NCI-H460 (cell line): Measurements from ENCODE around the gene ADAM22. TPM values are rescaled to one million over a fixed set of nuclear protein-coding genes. Genes with fewer than 3 reads are reported as not detected.
"Not testable (repeated sequence)": the region's sequence is repeated elsewhere in the genome, so short reads cannot be mapped to it uniquely, and the experiment has no call there.

ENCODE experiments used
- DNase-seq: peaks from one replicate; pipeline ENCODE4 v3.0.0-alpha.2; 2016; ENCODE audit warnings: low read depth; ENCODE audit errors: extremely low read depth
- polyA plus RNA-seq: library from polyadenylated mRNA; depleted of rRNA; stranded (reverse); fragments of >200 nt; gene quantifications from 2 replicates; pipeline ENCODE4 v1.2.3, GENCODE V29; 2014; cell fraction: nucleus; rRNA removed
- total RNA-seq: library from RNA; depleted of rRNA; stranded (reverse); fragments of >200 nt; shearing (Covaris generic); gene quantifications from 2 replicates; pipeline ENCODE4 v1.2.3, GENCODE V29; 2014; rRNA removed

The ADAM22 gene
- total RNA-seq = 3.3 and 3.6 TPM in 2 replicates
- polyA plus RNA-seq = 5.2 and 9.1 TPM in 2 replicates

- peak; percentile 84 for DNase-seq
Measured at GRCh38 chr7:87933953-87934698, at the start of gene ADAM22. Gene ADAM22, plus strand, starts transcription at chr7:87934251. Its CDS starts 215 bp downstream, at chr7:87934466.

GRCh38 chr7:87885018-87885417 lies 49.0 kb upstream of the ADAM22 start:
- no peak for DNase-seq

GRCh38 chr7:87886875-87887274 lies 47.2 kb upstream of the ADAM22 start:
- peak; percentile 50 for DNase-seq

- no peak for DNase-seq
Measured at GRCh38 chr7:87895363-87895762, 38.7 kb upstream of the ADAM22 start.

GRCh38 chr7:87899255-87899654 lies 34.8 kb upstream of the ADAM22 start:
- DNase-seq = no peak

- DNase-seq = not testable (repeated sequence)
Measured at GRCh38 chr7:87907136-87907906, 26.7 kb upstream of the ADAM22 start.

GRCh38 chr7:87908814-87909213 lies 25.2 kb upstream of the ADAM22 start:
- DNase-seq = not testable (repeated sequence)

- DNase-seq = no peak
Measured at GRCh38 chr7:87912121-87912520, 21.9 kb upstream of the ADAM22 start.

GRCh38 chr7:87918740-87919139 lies 15.3 kb upstream of the ADAM22 start:
- DNase-seq = no peak

GRCh38 chr7:87919875-87920274 lies 14.2 kb upstream of the ADAM22 start:
- DNase-seq = no peak

- no peak for DNase-seq
Measured at GRCh38 chr7:87920578-87920977, 13.5 kb upstream of the ADAM22 start.

- DNase-seq = not testable (repeated sequence)
Measured at GRCh38 chr7:87922759-87923395, 11.2 kb upstream of the ADAM22 start.

GRCh38 chr7:87926581-87927461 lies 7.2 kb upstream of the ADAM22 start:
- DNase-seq = no peak

GRCh38 chr7:87933605-87933952 lies 472 bp upstream of the ADAM22 start:
- no peak for DNase-seq

GRCh38 chr7:87934699-87935383 lies 790 bp downstream of the ADAM22 start:
- DNase-seq = no peak

GRCh38 chr7:87935384-87935706 lies 1.3 kb downstream of the ADAM22 start:
- DNase-seq = no peak

GRCh38 chr7:87941138-87941537 lies 7.1 kb downstream of the ADAM22 start:
- DNase-seq = no peak

GRCh38 chr7:87944547-87944946 lies 10.5 kb downstream of the ADAM22 start:
- DNase-seq = no peak

- not testable (repeated sequence) for DNase-seq
Measured at GRCh38 chr7:87945926-87946325, 11.9 kb downstream of the ADAM22 start.

- DNase-seq = no peak
Measured at GRCh38 chr7:87948371-87948770, 14.3 kb downstream of the ADAM22 start.
